ENCODE results near the gene ELOA. TPM values are rescaled to one million over a fixed set of nuclear protein-coding genes. Genes with fewer than 3 reads are reported as not detected.
A peak's percentile ranks its signal among the peaks of the same experiment; 100 is the strongest.

Gene ELOA
- total RNA-seq, 1 donor from 2014 or later: 25.5 TPM

GRCh38 chr1:23720256-23720995, 22.8 kb upstream of the ELOA start:
- Histone ChIP-seq H3K36me3 (no peaks in the 10 kb centered on the region), H3K4me3 (no peak overlapping the region), H3K4me1 (peaks cover 12% of the 10 kb centered on the region), H3K27me3 (no peaks in the 10 kb centered on the region), H3K9me3 (no peaks in the 10 kb centered on the region), H3K27ac (no peak overlapping the region)
- intact Hi-C loops (cut with DNase I): no loop called here
- DNase-seq (ENCODE audit: extremely low spot score in 2 of 2): no peak
- TF ChIP-seq POLR2A (IDR thresholded peaks at IDR 0.05) (no peak), POLR2AphosphoS5 (IDR thresholded peaks at IDR 0.05; ENCODE audit: insufficient read depth in 1 of 2, low read depth in 1 of 2) (no peak)
- TF ChIP-seq, protein P1, sequence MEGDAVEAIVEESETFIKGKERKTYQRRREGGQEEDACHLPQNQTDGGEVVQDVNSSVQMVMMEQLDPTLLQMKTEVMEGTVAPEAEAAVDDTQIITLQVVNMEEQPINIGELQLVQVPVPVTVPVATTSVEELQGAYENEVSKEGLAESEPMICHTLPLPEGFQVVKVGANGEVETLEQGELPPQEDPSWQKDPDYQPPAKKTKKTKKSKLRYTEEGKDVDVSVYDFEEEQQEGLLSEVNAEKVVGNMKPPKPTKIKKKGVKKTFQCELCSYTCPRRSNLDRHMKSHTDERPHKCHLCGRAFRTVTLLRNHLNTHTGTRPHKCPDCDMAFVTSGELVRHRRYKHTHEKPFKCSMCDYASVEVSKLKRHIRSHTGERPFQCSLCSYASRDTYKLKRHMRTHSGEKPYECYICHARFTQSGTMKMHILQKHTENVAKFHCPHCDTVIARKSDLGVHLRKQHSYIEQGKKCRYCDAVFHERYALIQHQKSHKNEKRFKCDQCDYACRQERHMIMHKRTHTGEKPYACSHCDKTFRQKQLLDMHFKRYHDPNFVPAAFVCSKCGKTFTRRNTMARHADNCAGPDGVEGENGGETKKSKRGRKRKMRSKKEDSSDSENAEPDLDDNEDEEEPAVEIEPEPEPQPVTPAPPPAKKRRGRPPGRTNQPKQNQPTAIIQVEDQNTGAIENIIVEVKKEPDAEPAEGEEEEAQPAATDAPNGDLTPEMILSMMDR (IDR thresholded peaks at IDR 0.05): no peak

DNA sequence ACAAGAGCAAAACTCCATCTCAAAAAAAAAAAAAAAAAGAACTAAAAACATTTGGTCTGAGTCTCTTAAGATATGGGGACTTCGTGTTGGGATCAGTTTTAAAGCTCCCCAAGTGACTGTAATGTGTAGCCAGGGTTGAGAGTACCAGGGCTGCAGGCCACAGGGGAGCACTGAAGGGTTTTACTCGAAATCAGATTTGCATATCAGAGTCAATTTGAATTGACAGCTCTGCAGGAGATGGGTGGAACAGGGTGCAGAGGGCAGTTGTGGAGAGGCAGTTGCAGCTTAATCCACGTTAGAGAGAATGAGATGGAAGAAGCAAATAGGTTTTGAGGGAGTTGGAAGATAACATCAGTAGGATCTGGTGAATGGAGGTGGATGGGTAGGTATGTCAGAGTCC, 20.6 kb upstream of the ELOA start:
- no peak for DNase-seq (ENCODE audit: extremely low spot score in 2 of 2)
- intact Hi-C loops (cut with DNase I): no loop called here
- Histone ChIP-seq H3K36me3 (no peaks in the 10 kb centered on the region), H3K27ac (no peak overlapping the region), H3K4me1 (peaks cover 27% of the 10 kb centered on the region), H3K4me3 (no peak overlapping the region), H3K27me3 (no peaks in the 10 kb centered on the region), H3K9me3 (no peaks in the 10 kb centered on the region)
- TF ChIP-seq, protein P1 (IDR thresholded peaks at IDR 0.05): no peak
- TF ChIP-seq POLR2A (IDR thresholded peaks at IDR 0.05): no peak

- intact Hi-C loops (cut with DNase I): no loop called here
- no peak overlapping the region for H3K27ac ChIP-seq
These were observed 16.6 kb upstream of the ELOA start for GRCh38 chr1:23726686-23727085.

GRCh38 chr1:23727362-23727811, 15.9 kb upstream of the ELOA start:
- TF ChIP-seq, protein P1 (IDR thresholded peaks at IDR 0.05): no peak
- TF ChIP-seq POLR2AphosphoS5 (IDR thresholded peaks at IDR 0.05; ENCODE audit: insufficient read depth in 1 of 2, low read depth in 1 of 2) (peak in 1 of 2 donors; percentile 66), POLR2A (IDR thresholded peaks at IDR 0.05) (no peak)
- peaks cover 15% of the 10 kb centered on the region for H3K4me1 ChIP-seq
- intact Hi-C loops (cut with DNase I): no loop called here
- H3K9me3 ChIP-seq: no peaks in the 10 kb centered on the region
- H3K27ac ChIP-seq: no peak overlapping the region
- peak in 1 of 2 donors; percentile 92 for DNase-seq (ENCODE audit: extremely low spot score in 2 of 2)
- no peaks in the 10 kb centered on the region for H3K27me3 ChIP-seq
- no peak overlapping the region for H3K4me3 ChIP-seq
- no peaks in the 10 kb centered on the region for H3K36me3 ChIP-seq

More at GRCh38 chr1:23726686-23727085, 16.6 kb upstream of the ELOA start:
- Histone ChIP-seq H3K9me3 (no peaks in the 10 kb centered on the region), H3K4me3 (no peak overlapping the region), H3K36me3 (no peaks in the 10 kb centered on the region), H3K4me1 (peaks cover 15% of the 10 kb centered on the region), H3K27me3 (no peaks in the 10 kb centered on the region)
- no peak for TF ChIP-seq POLR2AphosphoS5 (IDR thresholded peaks at IDR 0.05; ENCODE audit: insufficient read depth in 1 of 2, low read depth in 1 of 2)
- no peak for TF ChIP-seq POLR2A (IDR thresholded peaks at IDR 0.05)
- TF ChIP-seq, protein P1 (IDR thresholded peaks at IDR 0.05): no peak
- no peak for DNase-seq (ENCODE audit: extremely low spot score in 2 of 2)

Measured in vagina (tissue), 2 donors.